ENCODE results near the gene HOXB9.

HOXB9 gene

GRCh38 chr17:48637323-48638260 is 11.4 kb upstream of the HOXB9 start:
- no peak for DNase-seq

GRCh38 chr17:48636177-48637018 is 10.2 kb upstream of the HOXB9 start:
- peak; percentile 64 for DNase-seq

DNA sequence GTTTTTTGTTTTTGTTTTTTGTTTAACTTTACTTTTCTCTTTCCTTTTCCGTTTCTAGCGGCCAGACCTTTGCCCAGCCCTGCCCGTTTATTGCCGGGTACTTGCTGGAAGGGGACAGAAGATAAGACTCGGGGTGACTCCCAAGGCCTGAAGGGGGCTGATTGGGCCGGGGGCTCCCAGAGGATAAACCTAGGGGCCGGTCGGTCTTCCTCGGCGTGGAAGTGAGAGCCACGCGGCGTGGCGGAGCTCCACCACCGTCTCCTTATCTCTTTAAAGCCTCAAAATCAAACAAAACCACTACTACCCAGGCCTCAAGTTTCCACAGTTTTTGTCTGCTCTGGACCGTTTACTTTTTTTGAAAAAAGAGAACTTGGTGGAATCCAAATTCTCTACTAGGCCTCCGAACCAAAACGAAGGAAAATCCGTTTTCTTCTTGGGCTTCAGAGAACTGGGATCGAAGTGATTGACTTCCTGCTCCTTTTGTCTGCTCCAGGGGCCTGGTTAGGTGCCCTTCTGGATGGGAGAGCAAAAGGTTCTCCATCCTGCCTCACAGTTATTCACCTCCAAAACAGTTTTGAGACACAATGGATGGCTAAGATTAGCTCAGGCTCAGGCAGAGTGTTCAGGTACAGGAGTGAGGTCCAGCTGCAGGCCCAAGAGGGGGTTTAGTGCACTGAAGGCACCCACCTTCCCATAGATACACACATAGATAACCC is 8.5 kb upstream of the HOXB9 start:
- no peak for DNase-seq

GRCh38 chr17:48633266-48633677 is 7.1 kb upstream of the HOXB9 start:
- no peak for DNase-seq

DNA sequence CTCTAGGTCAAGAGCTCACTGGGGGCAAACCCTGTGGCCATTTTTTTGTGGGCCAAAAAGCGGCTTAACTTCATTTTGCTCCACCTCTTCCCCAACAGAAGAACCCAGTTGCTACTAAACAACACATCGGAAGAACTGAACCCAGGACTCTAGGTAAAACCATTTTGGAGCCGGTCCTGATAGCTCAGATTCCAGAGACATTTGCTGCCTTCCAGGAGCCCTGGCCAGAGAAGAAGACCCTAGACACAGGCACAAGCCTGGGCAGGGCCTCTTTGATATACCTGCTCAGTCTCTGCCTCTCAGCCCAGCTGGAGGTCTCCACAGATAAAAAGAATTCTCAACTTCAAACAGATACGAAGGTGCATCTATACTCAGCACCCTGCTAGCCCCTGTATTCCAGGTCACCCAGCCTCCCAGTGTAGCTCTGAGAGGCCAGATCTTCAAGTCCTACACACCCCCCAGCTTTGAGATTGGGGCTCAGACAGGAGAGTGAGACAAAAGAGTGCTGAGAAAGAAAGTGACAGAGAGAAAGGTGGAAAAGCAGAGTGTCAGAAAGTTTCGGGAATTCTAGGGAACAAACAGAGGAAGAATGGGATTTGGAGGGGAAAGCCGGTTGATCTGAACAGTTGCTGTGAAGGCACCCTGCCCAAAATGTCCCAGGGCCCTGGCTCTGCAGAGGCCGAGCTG is 6.6 kb upstream of the HOXB9 start:
- no peak for DNase-seq

GRCh38 chr17:48631693-48632578 is 5.8 kb upstream of the HOXB9 start:
- DNase-seq, result no peak

DNA sequence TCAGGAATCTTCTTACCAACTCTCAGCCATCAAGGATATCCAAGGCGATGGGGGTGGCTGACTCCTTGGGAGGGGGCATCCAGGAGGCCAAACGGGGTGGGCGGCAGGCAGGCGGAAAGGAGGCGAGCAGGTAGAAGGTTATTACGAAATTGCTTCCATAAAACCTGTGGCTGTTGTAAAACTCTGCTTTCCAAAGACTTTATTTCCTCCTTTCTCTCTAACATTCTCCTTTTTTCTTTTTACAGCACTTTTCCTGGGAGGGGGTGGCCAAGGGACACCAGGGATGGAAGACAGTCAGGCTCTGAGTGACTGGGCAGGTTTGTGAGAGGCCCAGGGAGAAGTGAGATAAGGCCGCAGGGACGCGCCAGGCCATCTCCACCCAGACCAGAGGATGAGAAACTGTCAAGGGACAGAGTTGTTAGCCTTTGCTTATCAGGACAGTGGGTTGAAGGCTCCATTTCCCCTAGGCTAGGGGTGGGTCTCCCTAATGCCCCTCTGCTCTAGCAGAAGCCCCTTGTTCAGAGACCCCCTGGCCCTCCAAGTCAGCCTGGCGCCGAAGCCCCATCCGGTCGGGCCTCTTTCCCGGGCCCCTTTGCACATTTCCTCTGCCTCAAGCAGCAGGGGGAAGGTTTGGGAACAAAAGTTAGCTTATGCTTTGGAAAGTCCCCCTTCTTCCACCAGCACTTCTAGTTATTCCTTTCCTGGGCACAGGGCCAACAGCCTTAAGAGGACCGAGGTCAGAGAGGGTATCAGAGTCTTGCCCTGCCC is 5.0 kb upstream of the HOXB9 start:
- DNase-seq, result no peak

GRCh38 chr17:48630009-48630924 is 4.1 kb upstream of the HOXB9 start:
- no peak for DNase-seq

DNA sequence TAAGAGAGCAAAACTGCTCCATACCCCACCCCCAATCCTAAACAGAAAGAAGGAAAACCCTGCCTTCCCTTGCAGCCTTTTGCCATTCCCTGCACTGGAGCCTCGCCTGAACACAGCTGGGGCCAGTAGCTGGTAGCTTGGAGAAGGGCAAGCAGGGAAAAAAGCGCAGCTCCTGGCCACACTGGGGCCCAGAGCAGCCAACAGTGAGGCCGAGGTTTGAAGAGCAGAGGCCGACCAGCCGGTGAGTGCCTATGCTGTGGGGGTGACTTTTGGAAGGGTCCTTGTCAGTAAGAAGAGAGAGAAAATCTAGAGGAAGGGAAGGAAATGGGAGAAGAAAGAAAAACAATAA is 3.2 kb upstream of the HOXB9 start:
- no peak for DNase-seq

DNA sequence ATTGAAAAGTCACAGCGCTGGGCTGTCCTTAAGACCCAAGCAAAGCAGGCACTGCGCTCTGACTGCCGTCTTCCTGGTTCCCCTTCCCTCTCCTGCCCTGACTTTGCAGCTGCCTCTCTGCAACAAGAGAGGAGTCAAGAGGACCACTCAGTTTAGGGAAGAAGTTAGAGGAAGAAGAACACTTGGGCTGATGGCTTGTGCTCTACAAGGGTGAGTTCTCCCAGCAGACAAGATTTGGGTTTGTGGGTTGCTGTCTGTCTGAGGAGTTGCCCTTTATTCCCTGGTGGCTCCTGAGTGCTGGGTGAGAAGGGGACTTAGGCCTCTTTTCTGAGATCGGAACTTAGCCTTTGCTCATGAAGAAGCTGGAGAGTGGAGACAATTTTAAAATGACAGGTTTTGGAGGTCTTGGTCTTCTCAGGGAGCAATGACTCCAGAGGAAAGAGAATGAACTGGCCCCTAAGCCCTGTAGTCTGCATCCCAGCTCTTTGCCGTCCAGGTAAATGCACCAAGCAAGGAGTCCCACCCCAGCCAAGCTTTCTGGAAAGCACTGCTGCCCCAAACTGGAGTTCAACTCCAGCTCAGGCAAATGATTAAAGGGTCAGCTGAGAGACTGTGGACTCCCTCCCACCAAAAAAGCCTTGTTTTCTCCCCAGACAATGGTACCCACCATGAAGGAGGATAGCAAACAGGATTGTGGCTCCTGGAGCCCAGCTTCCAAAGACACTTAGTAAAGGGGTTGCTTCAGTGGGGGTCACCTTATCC is 2.7 kb upstream of the HOXB9 start:
- no peak for DNase-seq

GRCh38 chr17:48627623-48628521 is 1.7 kb upstream of the HOXB9 start:
- DNase-seq, result no peak

DNA sequence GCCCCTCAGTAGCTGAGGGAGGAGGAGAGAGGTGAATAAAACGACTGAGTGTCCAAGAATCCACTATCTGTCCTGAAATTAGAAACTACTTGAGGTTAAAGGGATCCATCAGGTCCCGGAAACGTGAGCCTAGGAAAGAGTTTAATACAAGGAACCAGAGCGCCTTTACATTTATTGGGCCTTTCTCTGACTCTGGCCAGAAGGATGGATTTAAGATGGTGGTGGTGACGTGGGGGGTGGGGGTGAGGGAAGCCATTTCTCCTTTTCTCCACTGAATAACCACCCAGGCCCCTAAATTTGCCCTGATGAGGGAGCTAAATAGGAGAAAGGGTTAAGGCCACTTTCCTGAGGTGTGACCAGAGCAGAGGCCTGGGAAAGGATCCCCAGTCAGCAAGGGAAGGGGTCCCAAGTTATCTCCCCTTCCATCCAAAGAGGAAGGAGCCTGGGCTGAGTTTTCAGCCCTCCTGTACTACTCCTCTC is 1.0 kb upstream of the HOXB9 start:
- DNase-seq, result no peak

GRCh38 chr17:48625495-48626244 is 488 bp downstream of the HOXB9 start:
- DNase-seq, result no peak

DNA sequence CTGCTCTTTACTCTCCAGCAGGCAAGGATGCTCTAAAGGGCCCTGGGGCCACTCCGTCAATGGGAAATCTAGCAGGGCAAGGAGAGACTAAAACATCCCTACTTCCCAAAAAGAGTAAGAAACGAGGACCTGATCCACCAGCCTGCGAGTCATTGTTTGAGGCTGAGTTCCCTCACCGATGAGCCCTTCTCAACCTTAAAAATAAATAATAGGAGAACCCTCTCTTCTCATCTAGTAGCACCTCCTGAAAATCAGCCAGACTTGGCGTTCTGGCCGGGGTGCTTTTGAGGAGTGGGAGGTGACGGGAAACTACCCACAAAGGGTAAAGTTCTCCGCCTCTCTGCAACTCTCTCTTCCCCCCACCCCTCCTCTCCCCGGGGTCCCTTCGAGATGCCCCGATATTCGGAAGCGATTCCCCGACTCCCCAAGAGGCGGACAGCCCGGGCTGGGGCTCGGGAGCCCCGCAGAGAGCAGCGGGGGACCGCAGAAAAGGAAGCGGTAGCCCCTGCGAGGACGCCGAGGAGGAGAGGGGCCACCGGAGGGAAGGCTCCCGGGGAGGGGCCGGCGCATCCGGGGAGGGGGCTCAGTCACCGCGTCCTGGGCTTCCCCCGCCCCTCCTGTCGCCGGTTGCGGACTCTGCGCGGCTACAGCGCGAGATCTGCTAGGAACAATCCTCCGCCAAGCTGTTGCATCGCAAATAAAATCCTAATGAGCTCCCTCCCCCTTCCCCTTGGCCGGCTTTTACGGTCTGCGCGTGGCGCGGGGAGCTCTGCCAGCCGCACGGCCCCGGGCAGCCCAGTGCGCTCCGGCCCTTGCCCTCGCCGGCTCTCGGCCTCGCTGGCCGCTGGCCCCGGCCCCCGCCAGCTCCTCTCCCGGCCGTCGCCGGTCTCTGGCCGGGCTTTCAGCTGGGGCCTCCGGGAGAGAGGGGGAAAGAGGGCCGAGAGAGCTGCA is 1.3 kb downstream of the HOXB9 start:
- DNase-seq, result no peak

DNA sequence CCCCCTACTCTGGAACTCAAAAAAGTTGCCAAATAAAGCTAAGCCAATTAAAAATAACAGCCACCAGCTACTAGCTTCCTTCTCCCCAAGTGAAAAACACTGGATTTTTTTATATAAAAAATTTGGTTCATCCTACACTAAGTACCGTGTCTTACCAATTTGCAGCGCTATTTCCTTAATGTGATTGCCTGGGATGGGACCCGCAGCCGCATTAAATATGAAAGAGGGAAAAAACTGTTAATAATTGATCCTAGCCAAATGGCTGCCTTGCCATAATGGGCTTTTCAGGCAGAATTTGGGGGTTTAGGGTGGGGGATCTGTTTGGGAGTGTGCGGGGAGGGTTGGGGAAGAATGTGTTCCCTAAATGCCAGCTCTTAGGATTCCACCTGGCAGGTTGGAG is 2.0 kb downstream of the HOXB9 start:
- no peak for DNase-seq

- no peak for DNase-seq
These were observed 2.6 kb downstream of the HOXB9 start for GRCh38 chr17:48623583-48623982.

Data from activated gamma-delta T cell treated with Interleukin-2 at 50 U/mL for 16 hours (primary cell).